SK-N-SH (cell line): ENCODE data around the gene OPN3. TPM values are rescaled to one million over a fixed set of nuclear protein-coding genes. Genes with fewer than 3 reads are reported as not detected.

ENCODE experiments used
- CTCF ChIA-PET: fragments of 300-600, 350-600 bp; formaldehyde crosslinking; extraction: SDS; loops from one replicate; lab custom pipeline; 2021; lab: Yijun Ruan, JAX
- POLR2A ChIA-PET: fragments of 350-600 bp; sonication (Branson Sonifier 250); formaldehyde crosslinking; extraction: SDS; loops from one replicate; lab custom pipeline; 2020; ENCODE audit warnings: antibody characterized with exemption, inconsistent platforms; lab: Yijun Ruan, JAX
- DNase-seq: peaks from one replicate; pipeline ENCODE4 v3.0.0; 2012
- H2AFZ ChIP-seq: fragments of 200-600 bp; sonication (generic); 2 replicates; pipeline ENCODE4 v1.8.1; 2016; ENCODE audit warnings: antibody characterized with exemption, mild to moderate bottlenecking, low read depth
- H3F3A ChIP-seq: fragments of 200-600 bp; sonication (generic); replicated peaks from 2 replicates; pipeline ENCODE3; 2016; ENCODE audit warnings: antibody characterized with exemption, mild to moderate bottlenecking; ENCODE audit not compliant: insufficient read depth
- H3K27ac ChIP-seq, 2 experiments: fragments of 200-500 bp in 1 of 2; fragments of 200-600 bp in 1 of 2; sonication (Bioruptor generic) in 1 of 2; sonication (generic), shearing (Covaris generic) in 1 of 2; 2 replicates each; pipeline versions ENCODE4 v1.5.1 to v1.6.1; 2014 to 2016; ENCODE audit warnings: low read depth in 2 of 2, inconsistent platforms in 1 of 2, low read length in 1 of 2, mild to moderate bottlenecking in 1 of 2, mixed read lengths in 1 of 2
- H3K27me3 ChIP-seq: fragments of 200-600 bp; sonication (generic), shearing (Covaris generic); 2 replicates; pipeline ENCODE4 v1.6.1; 2016; ENCODE audit warnings: mixed run types; ENCODE audit not compliant: insufficient read depth
- H3K36me3 ChIP-seq, 2 experiments: fragments of 200-500 bp in 1 of 2; fragments of 200-600 bp in 1 of 2; sonication (Bioruptor generic) in 1 of 2; sonication (generic) in 1 of 2; replicated peaks in 1 of 2; 2 replicates each; pipeline versions ENCODE3 to v1.5.1; 2014 to 2016; ENCODE audit warnings: low read length in 1 of 2, mild to moderate bottlenecking in 1 of 2; ENCODE audit not compliant: insufficient read depth in 2 of 2, control insufficient read depth in 1 of 2
- H3K4me1 ChIP-seq, 2 experiments: fragments of 200-500 bp in 1 of 2; fragments of 200-600 bp in 1 of 2; sonication (Bioruptor generic) in 1 of 2; sonication (generic), shearing (Covaris generic) in 1 of 2; 2 replicates each; pipeline versions ENCODE4 v1.5.1 to v1.6.1; 2014 to 2016; ENCODE audit warnings: low read depth in 1 of 2, low read length in 1 of 2, mixed run types in 1 of 2; ENCODE audit not compliant: insufficient read depth in 2 of 2, control insufficient read depth in 1 of 2
- H3K4me2 ChIP-seq: fragments of 200-600 bp; sonication (generic), shearing (Covaris generic); 2 replicates; pipeline ENCODE4 v1.6.1; 2017; ENCODE audit warnings: mixed run types
- H3K4me3 ChIP-seq, 2 experiments: fragments of 200-500 bp in 1 of 2; fragments of 200-600 bp in 1 of 2; sonication (Bioruptor generic) in 1 of 2; sonication (generic), shearing (Covaris generic) in 1 of 2; 2 replicates each; pipeline versions ENCODE4 v1.5.1 to v1.8.1; 2014 to 2016; ENCODE audit warnings: low read depth in 2 of 2, inconsistent platforms in 1 of 2, low read length in 1 of 2, mild to moderate bottlenecking in 1 of 2, mixed read lengths in 1 of 2, moderate library complexity in 1 of 2
- H3K79me2 ChIP-seq: fragments of 200-600 bp; sonication (generic); 2 replicates; pipeline ENCODE4 v1.8.1; 2017; ENCODE audit warnings: mild to moderate bottlenecking; ENCODE audit not compliant: insufficient read depth
- H3K9ac ChIP-seq: fragments of 200-600 bp; sonication (generic); 2 replicates; pipeline ENCODE4 v1.6.1; 2017; ENCODE audit warnings: mixed run types
- H3K9me2 ChIP-seq: fragments of 200-600 bp; sonication (generic); 2 replicates; pipeline ENCODE4 v1.6.1; 2017; ENCODE audit warnings: mixed run types
- H3K9me3 ChIP-seq: fragments of 200-600 bp; sonication (generic); 2 replicates; pipeline ENCODE4 v1.6.1; 2017; ENCODE audit warnings: mixed run types, mild to moderate bottlenecking, moderate library complexity
- H4K20me1 ChIP-seq: fragments of 200-600 bp; sonication (generic); 2 replicates; pipeline ENCODE4 v1.6.1; 2017; ENCODE audit warnings: mild to moderate bottlenecking, mixed run types; ENCODE audit not compliant: insufficient read depth
- ELF1 ChIP-seq: IDR thresholded peaks from 2 replicates; pipeline ENCODE4 v1.4.0; 2012
- EZH2phosphoT487 ChIP-seq: fragments of 200-600 bp; sonication (generic); IDR thresholded peaks from 2 replicates; pipeline ENCODE4 v1.6.1; 2017; ENCODE audit warnings: low read depth, mixed run types, mild to moderate bottlenecking, antibody characterized with exemption, moderate library complexity, borderline replicate concordance
- FOXM1 ChIP-seq: IDR thresholded peaks from 2 replicates; pipeline ENCODE4 v1.4.0; 2012; ENCODE audit warnings: low read depth, mild to moderate bottlenecking
- GABPA ChIP-seq: IDR thresholded peaks from 2 replicates; pipeline ENCODE4 v1.4.0; 2012; ENCODE audit warnings: low read depth, mild to moderate bottlenecking
- GATA2 ChIP-seq: sonication (generic); formaldehyde crosslinking; IDR thresholded peaks from 2 replicates; pipeline ENCODE4 v1.5.0; 2020; ENCODE audit warnings: mild to moderate bottlenecking, missing genetic modification reagents
- IRF3 ChIP-seq: fragments of 150-350 bp; IDR thresholded peaks from 2 replicates; pipeline ENCODE4 v1.6.1; 2016; ENCODE audit warnings: mild to moderate bottlenecking, low read depth, low read length
- MEF2A ChIP-seq: IDR thresholded peaks from 2 replicates; pipeline ENCODE4 v1.4.0; 2012; ENCODE audit warnings: low read depth, borderline replicate concordance
- NFIC ChIP-seq: IDR thresholded peaks from 2 replicates; pipeline ENCODE4 v1.4.0; 2012; ENCODE audit warnings: borderline replicate concordance
- NRF1 ChIP-seq: IDR thresholded peaks from 2 replicates; pipeline ENCODE4 v1.6.1; 2012; ENCODE audit warnings: low read depth, mild to moderate bottlenecking, low read length
- PBX3 ChIP-seq: IDR thresholded peaks from 2 replicates; pipeline ENCODE4; 2012
- POLR2AphosphoS5 ChIP-seq: IDR thresholded peaks from 2 replicates; pipeline ENCODE4 v1.6.1; 2012; ENCODE audit warnings: low read depth, low read length
- RCOR1 ChIP-seq: fragments of 150-350 bp; IDR thresholded peaks from 2 replicates; pipeline ENCODE4 v1.6.1; 2017; ENCODE audit warnings: antibody characterized with exemption, low read length
- REST ChIP-seq: IDR thresholded peaks from 2 replicates; pipeline ENCODE4 v1.6.1; 2012; ENCODE audit warnings: mild to moderate bottlenecking, low read depth, low read length, moderate library complexity
- RFX5 ChIP-seq: IDR thresholded peaks from 2 replicates; pipeline ENCODE4 v1.6.1; 2012; ENCODE audit warnings: mild to moderate bottlenecking, improper control_type of control experiment, low read length
- SIN3A ChIP-seq: IDR thresholded peaks from 2 replicates; pipeline ENCODE4 v1.6.1; 2012; ENCODE audit warnings: low read depth, mild to moderate bottlenecking, low read length, moderate library complexity, borderline replicate concordance
- TAF1 ChIP-seq: IDR thresholded peaks from 2 replicates; pipeline ENCODE4 v1.6.1; 2012; ENCODE audit warnings: low read depth, mild to moderate bottlenecking, low read length, moderate library complexity, borderline replicate concordance
- TCF12 ChIP-seq: IDR thresholded peaks from 2 replicates; pipeline ENCODE4 v1.4.0; 2012
- TEAD4 ChIP-seq: IDR thresholded peaks from 2 replicates; pipeline ENCODE4 v1.4.0; 2012; ENCODE audit warnings: mild to moderate bottlenecking, borderline replicate concordance; ENCODE audit not compliant: insufficient read depth
- USF2 ChIP-seq: fragments of 150-350 bp; IDR thresholded peaks from 2 replicates; pipeline ENCODE4 v1.6.1; 2017; ENCODE audit warnings: antibody characterized with exemption, low read length, low read depth, borderline replicate concordance
- YY1 ChIP-seq: IDR thresholded peaks from 2 replicates; pipeline ENCODE4 v1.4.0; 2012; ENCODE audit warnings: low read depth, mild to moderate bottlenecking
- WGBS: methylation state at CpG from one replicate; pipeline ENCODE4 v1.1.6; 2017; ENCODE audit warnings: low lambda C conversion rate; 5-methylcytosine and 5-hydroxymethylcytosine counted together
- polyA plus RNA-seq, 3 experiments: library from polyadenylated mRNA; depleted of rRNA; stranded (reverse); fragments of >200 nt; gene quantifications; 2 replicates each; pipeline ENCODE4 v1.2.3, GENCODE V29; 2012

OPN3 gene
- polyA plus RNA-seq, 1 of the 3 experiments (the other 2 are of a cell fraction), result 7.8 TPM

GRCh38 chr1:241644259-241644658 lies 4.1 kb upstream of the OPN3 start (continued):
- TF ChIP-seq GABPA, result no peak
- TF ChIP-seq EZH2phosphoT487, result no peak
- TF ChIP-seq, all 33 proteins: peak for 0

GRCh38 chr1:241642593-241642944 lies 2.4 kb upstream of the OPN3 start:
- Histone ChIP-seq H3K9me3 (no peaks in the 10 kb centered on the region), H3K9ac (no peak overlapping the region), H3K4me3 (no peak overlapping the region)
- POLR2A ChIA-PET, result no interaction called here
- TF ChIP-seq FOXM1 (no peak), POLR2AphosphoS5 (no peak), NRF1 (no peak), SIN3A (no peak), MEF2A (no peak), TCF12 (no peak), EZH2phosphoT487 (no peak), IRF3 (no peak), USF2 (no peak), TEAD4 (no peak), PBX3 (no peak), REST (no peak), YY1 (no peak), RCOR1 (no peak), ELF1 (no peak), GATA2 (CRISPR knock-in tag) (no peak), RFX5 (no peak), NFIC (no peak), TAF1 (no peak)
- TF ChIP-seq, all 33 proteins: peak for 0
- Histone ChIP-seq H3K4me2 (no peak overlapping the region), H3K79me2 (peaks cover 19% of the 10 kb centered on the region), H3K36me3 (no peaks in the 10 kb centered on the region), H4K20me1 (no peaks in the 10 kb centered on the region), H3K4me1 (peaks cover 5 to 14% of the 10 kb centered on the region in 2 experiments), H3K27ac (no peak overlapping the region), H3K9me2 (no peaks in the 10 kb centered on the region), H3F3A (no peaks in the 10 kb centered on the region), H3K27me3 (no peaks in the 10 kb centered on the region), H2AFZ (no peak overlapping the region)
- WGBS, result 68% methylated on average over 1 of the region's 1 CpG
- DNase-seq, result no peak
- CTCF ChIA-PET, result interaction anchor here (0.6 to 1.9 kb wide), 4 partner anchors 13 to 119 kb away, joined by 3 to 7 read pairs (median 3); no protein-coding TSS in a partner anchor
